PC-3 (cell line): ENCODE results near the gene PCNX2. TPM values are rescaled to one million over a fixed set of nuclear protein-coding genes. Genes with fewer than 3 reads are reported as not detected.

Experiments
- ATAC-seq: fragments of 200-7000 bp; cut with Tn5 transposase; 2 replicates; pipeline ENCODE4 v1.9.1; 2020; ENCODE audit warnings: mild to moderate bottlenecking, moderate library complexity
- BruUV-seq: library from RNA; stranded (reverse); fragments of 400-500 nt; replicated peaks from 2 replicates; lab custom pipeline; 2021; lab: Mats Ljungman, UMichigan
- CTCF ChIA-PET: fragments of 300-600 bp; sonication (Branson Sonifier 250); formaldehyde crosslinking; loops from one replicate; lab custom pipeline; 2022; ENCODE audit warnings: antibody characterized with exemption; lab: Charles Lee
- POLR2A ChIA-PET: fragments of 300-600 bp; sonication (Branson Sonifier 250); formaldehyde crosslinking; loops from one replicate; lab custom pipeline; 2022; ENCODE audit warnings: antibody characterized with exemption; ENCODE audit not compliant: unreplicated experiment; lab: Charles Lee
- DNase-seq: peaks from one replicate; pipeline ENCODE4 v3.0.0-alpha.2; 2015
- H2AFZ ChIP-seq: fragments of 300-600 bp; sonication (generic); 2 replicates; pipeline ENCODE4 v1.6.0; 2016; ENCODE audit warnings: antibody characterized with exemption, low read length
- H3F3A ChIP-seq: fragments of 300-600 bp; sonication (generic); one replicate; pipeline ENCODE4 v1.6.0; 2017; ENCODE audit warnings: antibody characterized with exemption, low read length, control low read depth, mild to moderate bottlenecking; ENCODE audit not compliant: unreplicated experiment
- H3K27ac ChIP-seq: fragments of 300-600 bp; sonication (generic); 2 replicates; pipeline ENCODE4 v1.5.1; 2016; ENCODE audit warnings: mild to moderate bottlenecking, low read length
- H3K27me3 ChIP-seq: fragments of 300-600 bp; sonication (generic); 2 replicates; pipeline ENCODE4 v1.6.1; 2016; ENCODE audit warnings: low read length, mixed read lengths
- H3K36me3 ChIP-seq: fragments of 300-600 bp; sonication (generic); 2 replicates; pipeline ENCODE4 v1.6.1; 2016; ENCODE audit warnings: low read depth, mixed run types, low read length, mixed read lengths
- H3K4me1 ChIP-seq: fragments of 300-600 bp; sonication (generic); 2 replicates; pipeline ENCODE4 v1.5.1; 2016; ENCODE audit warnings: low read length; ENCODE audit not compliant: insufficient read depth
- H3K4me2 ChIP-seq: fragments of 300-600 bp; sonication (generic); 2 replicates; pipeline ENCODE4 v1.6.0; 2016; ENCODE audit warnings: low read length
- H3K4me3 ChIP-seq: fragments of 300-600 bp; sonication (generic); 2 replicates; pipeline ENCODE4 v1.5.1; 2016; ENCODE audit warnings: mild to moderate bottlenecking, low read length, mixed read lengths
- H3K79me2 ChIP-seq: fragments of 300-600 bp; sonication (generic); 2 replicates; pipeline ENCODE4 v1.6.1; 2017; ENCODE audit warnings: low read length, mixed read lengths
- H3K9ac ChIP-seq: fragments of 300-600 bp; sonication (generic); 2 replicates; pipeline ENCODE4 v1.6.0; 2016; ENCODE audit warnings: mild to moderate bottlenecking, low read length
- H3K9me2 ChIP-seq: fragments of 300-600 bp; sonication (generic); replicated peaks from 2 replicates; pipeline ENCODE4 v1.6.1; 2016; ENCODE audit warnings: mixed run types, low read length, mixed read lengths
- H3K9me3 ChIP-seq: fragments of 300-600 bp; sonication (generic); 2 replicates; pipeline ENCODE4 v1.6.1; 2016; ENCODE audit warnings: low read length, mixed read lengths
- H4K20me1 ChIP-seq: fragments of 300-600 bp; sonication (generic); 2 replicates; pipeline ENCODE4 v1.6.1; 2016; ENCODE audit warnings: low read length, mixed read lengths
- EZH2 ChIP-seq: fragments of 300-600 bp; sonication (generic); IDR thresholded peaks from one replicate; pipeline ENCODE4 v1.6.1; 2017; ENCODE audit warnings: antibody characterized with exemption, mild to moderate bottlenecking, low read length; ENCODE audit not compliant: unreplicated experiment
- EZH2phosphoT487 ChIP-seq: fragments of 300-600 bp; sonication (generic); IDR thresholded peaks from 2 replicates; pipeline ENCODE4 v1.6.1; 2018; ENCODE audit warnings: mild to moderate bottlenecking, antibody characterized with exemption, low read length, borderline replicate concordance
- intact Hi-C: fragments of 100-400 bp; cut with micrococcal nuclease; formaldehyde crosslinking; loops from 2 replicates; pipeline ENCODE4 v1.9.0; 2023
- total RNA-seq: library from RNA; depleted of rRNA; stranded (reverse); fragments of >200 nt; gene quantifications from 2 replicates; pipeline ENCODE4 v1.2.3, GENCODE V29; 2014
- TF ChIP-seq, protein P1 (sequence below): fragments of 300-600 bp; sonication (generic); conservative IDR thresholded peaks from 2 replicates; pipeline ENCODE4 v1.5.1; 2017; ENCODE audit warnings: antibody characterized with exemption, low read depth, mild to moderate bottlenecking, low read length

The PCNX2 gene
- total RNA-seq, 1 experiment from 2014 or later, result 17.3 TPM

DNA sequence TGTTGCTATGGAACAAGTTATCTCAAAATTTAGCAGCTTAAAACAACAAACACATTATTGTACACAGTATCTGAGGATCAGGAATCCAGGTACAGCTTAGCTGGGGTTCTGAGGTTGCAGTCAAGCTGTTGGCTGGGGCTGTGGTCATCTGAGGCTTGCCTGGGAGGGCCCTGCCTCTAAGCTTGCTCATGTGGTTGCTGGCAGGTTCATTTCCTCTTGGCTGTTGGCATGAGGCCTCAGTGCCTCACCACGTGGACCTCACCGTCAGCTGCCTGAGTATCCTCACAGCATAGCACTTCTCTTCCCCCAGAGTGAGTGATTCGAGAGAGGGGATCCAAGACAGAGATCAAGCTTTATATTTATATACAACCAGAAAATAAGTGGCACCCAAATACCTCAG, 326.6 kb downstream of the PCNX2 start:
- Histone ChIP-seq H3K27me3 (no peaks in the 10 kb centered on the region), H4K20me1 (no peaks in the 10 kb centered on the region), H3K27ac (no peak overlapping the region), H3K36me3 (peaks cover 45% of the 10 kb centered on the region), H3K9me3 (peaks cover 14% of the 10 kb centered on the region; the same call in 1 of the 2 replicates), H3K9me2 (no peaks in the 10 kb centered on the region), H3F3A (no peaks in the 10 kb centered on the region), H3K79me2 (no peaks in the 10 kb centered on the region), H3K4me2 (no peak overlapping the region), H3K9ac (no peak overlapping the region), H3K4me3 (no peak overlapping the region), H3K4me1 (no peaks in the 10 kb centered on the region), H2AFZ (no peak overlapping the region)
- ATAC-seq (no peak), DNase-seq (no peak)
- no TSS peak for BruUV-seq
- TF ChIP-seq, protein P1, sequence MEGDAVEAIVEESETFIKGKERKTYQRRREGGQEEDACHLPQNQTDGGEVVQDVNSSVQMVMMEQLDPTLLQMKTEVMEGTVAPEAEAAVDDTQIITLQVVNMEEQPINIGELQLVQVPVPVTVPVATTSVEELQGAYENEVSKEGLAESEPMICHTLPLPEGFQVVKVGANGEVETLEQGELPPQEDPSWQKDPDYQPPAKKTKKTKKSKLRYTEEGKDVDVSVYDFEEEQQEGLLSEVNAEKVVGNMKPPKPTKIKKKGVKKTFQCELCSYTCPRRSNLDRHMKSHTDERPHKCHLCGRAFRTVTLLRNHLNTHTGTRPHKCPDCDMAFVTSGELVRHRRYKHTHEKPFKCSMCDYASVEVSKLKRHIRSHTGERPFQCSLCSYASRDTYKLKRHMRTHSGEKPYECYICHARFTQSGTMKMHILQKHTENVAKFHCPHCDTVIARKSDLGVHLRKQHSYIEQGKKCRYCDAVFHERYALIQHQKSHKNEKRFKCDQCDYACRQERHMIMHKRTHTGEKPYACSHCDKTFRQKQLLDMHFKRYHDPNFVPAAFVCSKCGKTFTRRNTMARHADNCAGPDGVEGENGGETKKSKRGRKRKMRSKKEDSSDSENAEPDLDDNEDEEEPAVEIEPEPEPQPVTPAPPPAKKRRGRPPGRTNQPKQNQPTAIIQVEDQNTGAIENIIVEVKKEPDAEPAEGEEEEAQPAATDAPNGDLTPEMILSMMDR, result no peak
- no peak for TF ChIP-seq EZH2phosphoT487
- TF ChIP-seq EZH2, result no peak
- ChIA-PET CTCF (no interaction called here), POLR2A (no interaction called here)
- intact Hi-C loops, result no loop called here

DNA sequence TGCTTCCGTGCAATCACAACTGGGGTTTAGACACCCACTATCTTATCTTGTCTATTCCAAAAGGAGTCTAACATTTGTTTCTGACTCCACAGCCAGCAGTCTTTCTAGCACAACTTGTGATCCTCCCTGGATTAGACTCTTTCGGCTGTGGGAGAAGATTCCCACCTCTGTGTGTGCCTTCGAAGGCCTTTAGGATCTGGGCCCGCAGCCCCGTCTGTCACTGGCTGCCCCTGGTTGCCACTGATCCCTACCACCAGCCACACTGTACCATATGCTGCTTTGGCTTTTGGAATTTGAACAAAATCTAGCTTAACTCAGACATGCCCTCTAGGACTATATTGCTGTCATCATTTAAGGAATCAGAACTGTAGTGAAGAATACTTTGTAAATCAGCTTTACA, 327.1 kb downstream of the PCNX2 start:
- Histone ChIP-seq H3K4me3 (no peak overlapping the region), H3K4me1 (no peaks in the 10 kb centered on the region), H3F3A (no peaks in the 10 kb centered on the region), H3K36me3 (peaks cover 40% of the 10 kb centered on the region), H4K20me1 (no peaks in the 10 kb centered on the region), H3K79me2 (no peaks in the 10 kb centered on the region), H2AFZ (no peak overlapping the region), H3K9me2 (no peaks in the 10 kb centered on the region), H3K27ac (no peak overlapping the region), H3K27me3 (no peaks in the 10 kb centered on the region), H3K4me2 (no peak overlapping the region), H3K9me3 (peaks cover 8% of the 10 kb centered on the region; the same call in 1 of the 2 replicates), H3K9ac (no peak overlapping the region)
- intact Hi-C loops, result no loop called here
- no TSS peak for BruUV-seq
- DNase-seq (no peak), ATAC-seq (no peak)
- ChIA-PET POLR2A (no interaction called here), CTCF (no interaction called here)
- TF ChIP-seq EZH2 (no peak), EZH2phosphoT487 (no peak)
- TF ChIP-seq, protein P1, result no peak

DNA sequence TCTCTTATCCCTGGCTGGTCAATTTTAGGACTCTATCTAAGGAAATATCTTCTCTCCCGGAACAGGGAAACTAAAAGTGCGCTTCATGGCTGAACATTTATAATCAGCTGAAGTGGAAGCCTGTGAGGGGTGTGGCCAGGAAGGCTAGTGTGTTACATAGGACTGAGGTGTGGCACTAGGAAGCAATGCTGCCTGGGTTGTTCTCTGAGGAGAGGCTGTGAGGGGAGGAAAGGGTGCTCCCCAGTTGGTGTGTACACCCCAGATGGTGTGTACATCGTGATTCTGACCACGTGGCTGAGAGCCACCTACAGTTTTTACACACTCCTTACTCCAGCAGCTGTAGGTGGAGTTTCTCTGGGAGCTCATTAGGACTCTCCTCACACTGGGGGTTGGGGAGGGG, 328.9 kb downstream of the PCNX2 start:
- H3K9me3 ChIP-seq, result no peaks in the 10 kb centered on the region
- no peaks in the 10 kb centered on the region for H3K27me3 ChIP-seq
- no peak overlapping the region for H3K4me3 ChIP-seq
- 0 out of 2 replicates have a peak, but pooled peaks have one; percentile 33 for ATAC-seq
- intact Hi-C loops, result no loop called here
- peaks cover 23% of the 10 kb centered on the region for H3K36me3 ChIP-seq
- no peak overlapping the region for H2AFZ ChIP-seq
- no peaks in the 10 kb centered on the region for H3K4me1 ChIP-seq
- H3K9ac ChIP-seq, result no peak overlapping the region
- no peaks in the 10 kb centered on the region for H3K9me2 ChIP-seq
- no peaks in the 10 kb centered on the region for H3F3A ChIP-seq
- POLR2A ChIA-PET, result no interaction called here
- TF ChIP-seq, protein P1, result no peak
- TF ChIP-seq EZH2 (no peak), EZH2phosphoT487 (no peak)
- H3K4me2 ChIP-seq, result no peak overlapping the region
- no peaks in the 10 kb centered on the region for H3K79me2 ChIP-seq
- no peaks in the 10 kb centered on the region for H4K20me1 ChIP-seq
- no peak overlapping the region for H3K27ac ChIP-seq
- BruUV-seq, result no TSS peak
- no peak for DNase-seq
- CTCF ChIA-PET, result no interaction called here
